GM18498 (cell line): Measurements from ENCODE around the gene CEP97.
A peak's percentile ranks its signal among the peaks of the same experiment; 100 is the strongest.
"Not testable (repeated sequence)": the region's sequence is repeated elsewhere in the genome, so short reads cannot be mapped to it uniquely, and the experiment has no call there.

Source experiments
- ATAC-seq: cut with Tn5 transposase; IDR thresholded peaks from one replicate; pipeline ENCODE4 v1.9.1; 2021; ENCODE audit warnings: mild to moderate bottlenecking, moderate library complexity; ENCODE audit not compliant: unreplicated experiment

Gene CEP97

DNA sequence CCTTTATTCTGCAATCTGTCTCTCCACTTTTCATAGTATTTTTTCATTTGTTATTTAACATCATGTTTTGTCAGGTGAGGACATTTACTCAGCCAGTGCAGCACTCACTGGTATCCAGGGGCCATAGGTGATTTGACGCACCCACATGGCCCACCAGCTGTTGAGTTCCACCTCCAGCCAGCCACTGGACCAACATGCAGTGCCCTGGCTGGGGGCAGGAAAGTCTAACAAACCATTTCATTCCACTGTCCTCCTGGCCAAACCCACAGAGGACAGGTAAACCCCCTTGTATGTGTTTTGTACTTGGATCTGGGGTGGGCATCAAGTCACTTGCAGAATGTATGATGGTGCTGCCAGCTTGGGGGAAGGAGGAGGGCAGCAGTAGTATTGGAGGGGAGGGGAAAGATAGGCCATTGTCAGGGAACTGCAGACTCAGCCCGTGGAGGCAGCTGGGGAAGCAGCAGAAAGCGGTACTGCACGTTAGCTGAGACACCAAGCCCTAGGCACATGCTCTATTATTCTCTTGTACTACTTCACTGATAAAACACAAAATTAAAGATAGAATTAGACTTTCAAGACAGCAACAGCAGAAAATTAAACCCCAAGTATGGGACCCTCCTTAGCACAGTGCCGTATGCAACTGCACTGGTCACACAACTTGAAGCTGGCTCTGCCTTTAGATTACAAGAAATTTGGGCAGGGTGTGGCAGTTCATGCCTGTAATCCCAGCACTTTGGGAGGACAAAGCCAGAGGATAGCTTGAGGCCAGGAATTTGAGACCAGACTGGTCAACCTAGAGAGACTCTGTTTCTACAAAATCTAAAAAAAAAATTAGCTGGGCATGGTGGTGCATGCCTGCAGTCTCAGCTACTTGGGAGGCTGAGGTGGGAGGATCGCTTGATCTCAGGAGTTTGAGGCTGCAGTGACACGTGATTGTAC is 22.4 kb upstream of the CEP97 start:
- ATAC-seq = peak; percentile 8

DNA sequence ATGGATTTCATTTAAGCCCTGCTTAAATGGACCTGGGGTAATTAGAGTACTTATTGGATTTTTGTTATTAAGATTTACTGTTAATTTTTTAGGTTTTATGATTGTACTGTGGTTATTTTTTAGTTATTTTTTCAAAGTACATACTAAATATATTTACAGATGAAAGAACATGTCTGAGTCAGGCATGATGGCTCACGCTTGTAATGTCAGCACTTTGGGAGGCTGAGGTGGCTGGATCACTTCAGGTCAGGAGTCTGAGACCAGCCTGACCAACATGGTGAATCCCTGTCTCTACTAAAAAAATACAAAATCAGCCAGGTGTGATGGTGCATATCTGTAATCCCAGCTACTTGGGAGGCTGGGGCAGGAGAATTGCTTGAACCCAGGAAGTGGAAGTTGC is 21.7 kb upstream of the CEP97 start:
- ATAC-seq = no peak

DNA sequence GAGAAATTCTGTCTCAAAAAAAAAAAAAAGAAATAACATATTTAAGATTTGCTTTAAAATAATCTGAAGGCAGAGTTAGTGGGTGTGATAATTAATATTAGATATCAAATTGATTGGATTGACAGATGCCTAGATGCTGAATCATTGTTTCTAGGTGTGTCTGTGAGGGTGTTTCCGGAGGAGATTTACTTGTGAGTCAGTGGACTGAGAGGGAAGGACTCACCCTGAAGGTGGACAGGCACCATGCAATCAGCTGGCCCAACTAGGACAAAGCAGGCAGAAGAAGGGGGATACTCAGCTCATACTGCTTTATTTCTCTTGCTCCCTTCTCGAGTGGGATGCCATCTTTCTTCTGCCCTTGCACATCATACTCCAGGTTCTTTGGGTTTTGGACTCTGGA is 21.2 kb upstream of the CEP97 start:
- ATAC-seq = no peak

DNA sequence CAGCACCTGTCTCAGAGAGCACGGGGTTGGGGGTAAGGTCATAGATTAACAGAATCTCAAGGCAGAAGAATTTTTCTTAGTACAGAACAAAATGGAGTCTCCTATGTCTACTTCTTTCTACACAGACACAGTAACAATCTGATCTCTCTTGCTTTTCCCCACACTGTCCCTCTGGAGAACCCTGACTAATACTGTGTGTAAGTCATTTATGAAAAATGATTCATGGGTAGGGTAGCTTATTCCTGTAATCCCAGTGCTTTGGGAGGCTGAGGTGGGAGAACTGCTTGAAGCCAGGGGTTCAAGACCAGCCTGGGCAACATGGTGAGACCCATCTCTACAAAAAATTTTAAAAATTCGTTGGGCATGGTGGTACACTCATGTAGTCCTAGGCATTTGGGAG is 19.8 kb upstream of the CEP97 start:
- not testable (repeated sequence) for ATAC-seq

- ATAC-seq = no peak
Observed at GRCh38 chr3:101709126-101709525, 15.3 kb upstream of the CEP97 start.

- no peak for ATAC-seq
Observed at GRCh38 chr3:101718455-101718854, 6.0 kb upstream of the CEP97 start.

DNA sequence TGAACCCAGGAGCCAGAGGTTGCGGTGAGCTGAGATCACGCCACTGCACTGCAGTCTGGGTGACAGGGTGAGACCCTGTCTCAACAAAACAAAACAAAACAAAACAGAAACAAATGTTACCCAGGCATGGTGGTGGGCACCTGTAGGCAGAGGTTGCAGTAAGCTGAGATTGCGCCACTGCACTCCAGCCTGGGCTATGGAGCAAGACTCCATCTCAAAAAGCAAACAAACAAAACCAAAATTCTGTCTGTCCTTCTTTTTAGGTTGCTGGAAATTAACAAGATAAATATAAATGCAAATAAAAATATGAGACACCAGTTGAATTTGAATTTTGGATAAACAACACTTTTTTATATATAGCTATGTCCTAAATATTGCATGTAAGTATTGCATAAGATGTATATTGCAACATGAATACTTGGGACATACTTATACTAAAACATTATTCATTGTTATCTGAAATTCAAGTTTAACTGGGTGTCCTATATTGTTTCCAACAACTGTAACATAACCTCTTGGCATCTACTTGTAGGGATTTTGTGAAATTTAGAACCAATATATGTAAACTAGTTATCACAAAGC is 4.7 kb upstream of the CEP97 start:
- no peak for ATAC-seq

DNA sequence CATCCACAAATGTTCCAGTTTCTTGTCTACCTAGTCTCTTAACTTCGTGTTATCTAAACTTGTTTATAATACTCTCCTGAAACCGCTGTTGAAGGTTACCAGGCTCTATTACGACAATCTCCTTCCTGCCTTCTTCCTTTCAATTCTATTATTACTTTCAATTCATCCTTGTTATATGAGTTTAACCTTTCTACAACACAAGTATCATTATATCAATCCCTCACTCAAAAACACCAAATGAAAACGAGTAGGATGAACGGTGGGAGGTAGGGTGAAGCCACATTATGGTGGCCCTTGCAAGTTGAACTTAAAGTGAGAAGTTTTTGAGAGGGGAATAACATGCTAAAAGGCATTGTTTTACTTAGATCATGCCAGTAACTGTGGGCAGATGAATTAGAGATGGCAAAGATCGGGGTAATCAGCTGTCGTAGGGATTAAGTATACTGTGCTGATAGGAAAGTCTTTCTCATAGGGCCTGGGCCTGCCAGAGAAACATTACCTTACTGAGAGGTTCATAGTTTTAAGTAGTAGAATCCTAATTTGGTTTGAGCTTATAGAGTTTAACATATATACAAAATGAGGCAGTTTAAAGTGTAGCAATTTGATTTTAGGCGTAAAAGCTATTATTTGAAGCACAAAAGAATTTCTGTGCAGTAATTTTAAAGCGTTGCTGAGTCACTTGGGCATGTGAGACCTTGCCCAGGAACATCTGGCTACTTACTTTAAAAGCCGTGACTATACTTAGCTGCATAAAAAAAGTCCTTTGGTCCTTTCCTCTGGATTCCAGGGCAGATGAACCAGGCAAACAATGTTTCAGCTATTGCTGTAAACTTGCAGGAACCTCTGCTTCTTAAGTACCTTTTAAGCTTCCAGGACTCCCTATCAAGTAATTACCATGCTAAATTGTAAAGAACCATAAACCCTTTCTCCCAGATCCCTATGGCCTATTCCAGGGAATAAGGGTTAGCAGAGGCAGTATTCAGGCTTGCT is 3.3 kb upstream of the CEP97 start:
- ATAC-seq = no peak

GRCh38 chr3:101722394-101723173 is 1.8 kb upstream of the CEP97 start:
- peak; percentile 48 for ATAC-seq

DNA sequence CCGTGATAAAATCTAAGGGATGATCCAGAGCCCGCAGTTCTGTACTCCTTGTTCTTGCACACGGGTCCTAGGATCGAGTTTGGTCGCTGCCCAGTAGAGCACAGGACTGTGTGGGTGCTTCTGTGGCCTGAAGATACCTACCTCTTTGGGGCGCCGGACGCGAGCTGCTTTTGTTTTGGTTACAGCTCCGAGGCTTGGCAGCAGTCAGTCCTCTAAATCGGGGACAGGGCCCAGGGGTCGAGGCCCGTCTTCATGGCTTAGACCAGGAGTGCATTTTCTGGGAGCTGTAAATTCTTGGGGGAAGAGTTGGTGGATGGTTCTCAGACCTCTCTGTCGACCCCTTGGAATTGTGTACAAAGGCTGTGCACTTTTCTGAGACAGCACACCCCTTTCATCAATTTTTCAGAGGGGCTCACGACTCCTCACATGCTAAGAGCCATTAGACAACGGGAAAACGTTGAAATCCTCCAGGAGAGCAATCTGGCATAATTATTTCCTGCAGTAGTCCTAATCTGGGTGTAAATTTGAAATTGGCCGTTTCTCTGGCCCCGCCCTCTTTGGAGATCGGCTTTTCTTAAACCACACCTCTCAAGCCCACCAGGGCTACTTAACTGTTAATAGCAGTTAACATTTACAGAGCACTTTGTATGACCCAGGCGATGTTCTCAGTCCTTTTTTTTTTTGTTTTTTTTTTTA is 928 bp downstream of the CEP97 start:
- peak; percentile 20 for ATAC-seq

- ATAC-seq = no peak
Observed at GRCh38 chr3:101725890-101726275, 1.5 kb downstream of the CEP97 start.

GRCh38 chr3:101729586-101729985 is 5.2 kb downstream of the CEP97 start:
- ATAC-seq = no peak

GRCh38 chr3:101730839-101731238 is 6.4 kb downstream of the CEP97 start:
- ATAC-seq = no peak

DNA sequence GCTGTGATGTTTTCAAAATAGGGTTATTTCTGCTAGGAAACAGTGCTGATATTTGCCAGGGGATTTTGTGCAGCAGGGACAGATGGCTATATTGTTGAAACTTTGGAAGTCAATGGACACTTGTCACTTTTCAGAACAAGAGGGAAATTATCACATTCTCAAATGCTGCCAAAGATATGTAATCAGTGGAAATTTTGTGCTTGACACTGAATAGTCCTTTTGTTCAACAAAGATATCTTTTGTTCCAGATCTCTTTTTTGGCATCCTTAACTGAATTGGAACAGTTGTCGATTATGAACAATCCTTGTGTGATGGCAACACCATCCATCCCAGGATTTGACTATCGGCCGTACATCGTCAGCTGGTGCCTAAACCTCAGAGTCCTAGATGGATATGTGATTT is 7.8 kb downstream of the CEP97 start:
- ATAC-seq = no peak

GRCh38 chr3:101735833-101736232 is 11.4 kb downstream of the CEP97 start:
- no peak for ATAC-seq

GRCh38 chr3:101741914-101742313 is 17.5 kb downstream of the CEP97 start:
- not testable (repeated sequence) for ATAC-seq

- ATAC-seq = no peak
Observed at GRCh38 chr3:101744811-101745210, 20.4 kb downstream of the CEP97 start.

DNA sequence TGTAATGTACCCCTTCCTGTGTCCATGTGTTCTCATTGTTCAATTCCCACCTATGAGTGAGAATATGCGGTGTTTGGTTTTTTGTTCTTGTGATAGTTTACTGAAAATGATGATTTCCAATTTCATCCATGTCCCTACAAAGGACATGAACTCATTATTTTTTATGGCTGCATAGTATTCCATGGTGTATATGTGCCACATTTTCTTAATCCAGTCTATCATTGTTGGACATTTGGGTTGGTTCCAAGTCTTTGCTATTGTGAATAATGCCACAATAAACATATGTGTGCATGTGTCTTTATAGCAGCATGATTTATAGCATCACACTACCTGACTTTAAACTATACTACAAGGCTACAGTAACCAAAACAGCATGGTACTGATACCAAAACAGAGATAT is 21.5 kb downstream of the CEP97 start:
- ATAC-seq = not testable (repeated sequence)

DNA sequence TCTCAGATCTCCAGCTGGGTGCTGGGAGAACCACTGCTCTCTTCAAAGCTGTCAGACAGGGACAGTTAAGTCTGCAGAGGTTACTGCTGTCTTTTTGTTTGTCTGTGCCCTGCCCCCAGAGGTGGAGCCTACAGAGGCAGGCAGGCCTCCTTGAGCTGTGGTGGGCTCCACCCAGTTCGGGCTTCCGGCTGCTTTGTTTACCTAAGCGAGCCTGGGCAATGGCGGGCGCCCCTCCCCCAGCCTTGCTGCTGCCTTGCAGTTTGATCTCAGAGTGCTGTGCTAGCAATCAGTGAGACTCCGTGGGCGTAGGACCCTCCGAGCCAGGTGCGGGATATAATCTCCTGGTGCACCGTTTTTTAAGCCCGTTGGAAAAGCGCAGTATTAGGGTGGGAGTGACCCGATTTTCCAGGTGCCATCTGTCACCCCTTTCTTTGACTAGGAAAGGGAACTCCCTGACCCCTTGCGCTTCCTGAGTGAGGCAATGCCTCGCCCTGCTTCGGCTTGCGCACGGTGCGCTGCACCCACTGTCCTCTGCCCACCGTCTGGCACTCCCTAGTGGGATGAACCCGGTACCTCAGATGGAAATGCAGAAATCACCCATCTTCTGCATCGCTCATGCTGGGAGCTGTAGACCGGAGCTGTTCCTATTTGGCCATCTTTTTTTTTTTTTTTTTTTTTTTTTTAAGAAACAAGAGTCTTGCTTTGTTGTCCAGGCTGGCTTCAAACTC is 29.1 kb downstream of the CEP97 start:
- not testable (repeated sequence) for ATAC-seq
